ENCODE results near the gene SLC25A40.
"Not testable (repeated sequence)": the region's sequence is repeated elsewhere in the genome, so short reads cannot be mapped to it uniquely, and the experiment has no call there.

Gene SLC25A40

GRCh38 chr7:87874066-87874465, 2.1 kb downstream of the SLC25A40 start:
- in situ Hi-C loops (cut with HindIII; ENCODE audit: low pct_ligation_motif_present, low pct_unique_long_range_greater_than_20kb, low sequenced_read_pairs) = no loop called here
- no peak for DNase-seq

DNA sequence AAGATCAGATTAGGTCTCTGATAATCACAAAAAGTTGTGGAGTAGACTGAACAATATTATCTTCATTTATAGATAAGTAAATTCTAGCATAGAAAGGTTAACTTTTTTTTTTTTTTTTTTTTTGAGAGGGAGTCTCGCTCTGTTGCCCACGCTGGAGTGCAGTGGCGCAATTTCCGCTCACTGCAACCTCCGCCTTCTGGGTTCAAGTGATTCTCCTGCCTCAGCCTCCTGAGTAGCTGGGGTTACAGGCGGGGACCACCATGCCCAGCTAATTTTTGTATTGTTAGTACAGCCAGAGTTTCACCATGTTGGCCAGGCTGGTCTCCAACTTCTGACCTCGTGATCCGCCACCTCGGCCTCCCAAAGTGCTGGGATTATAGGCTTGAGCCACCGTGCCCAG, 2.8 kb downstream of the SLC25A40 start:
- in situ Hi-C loops (cut with HindIII; ENCODE audit: low pct_ligation_motif_present, low pct_unique_long_range_greater_than_20kb, low sequenced_read_pairs); DNase-seq: not testable (repeated sequence)

DNA sequence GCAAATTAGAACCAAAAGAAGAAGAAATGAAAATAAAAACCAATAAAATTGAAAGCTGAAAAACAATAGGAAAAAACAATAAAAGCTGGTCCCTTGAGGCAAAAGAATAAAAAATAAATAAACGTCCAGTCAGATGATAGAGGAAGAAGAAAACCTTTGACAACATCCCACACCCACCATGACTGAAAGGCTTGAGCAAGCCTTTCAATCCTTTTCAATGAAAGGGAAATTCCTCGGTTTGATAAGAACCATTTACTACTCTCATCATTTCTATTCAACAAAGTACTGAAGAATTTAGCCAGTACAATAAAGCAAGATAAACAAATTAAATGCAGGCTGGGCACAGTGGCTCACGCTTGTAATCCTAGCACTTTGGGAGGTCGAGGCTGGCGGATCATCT, 3.8 kb downstream of the SLC25A40 start:
- in situ Hi-C loops (cut with HindIII; ENCODE audit: low pct_ligation_motif_present, low pct_unique_long_range_greater_than_20kb, low sequenced_read_pairs) = no loop called here
- DNase-seq = no peak

GRCh38 chr7:87870471-87870870, 5.7 kb downstream of the SLC25A40 start:
- no peak for DNase-seq
- in situ Hi-C loops (cut with HindIII; ENCODE audit: low pct_ligation_motif_present, low pct_unique_long_range_greater_than_20kb, low sequenced_read_pairs) = no loop called here

DNA sequence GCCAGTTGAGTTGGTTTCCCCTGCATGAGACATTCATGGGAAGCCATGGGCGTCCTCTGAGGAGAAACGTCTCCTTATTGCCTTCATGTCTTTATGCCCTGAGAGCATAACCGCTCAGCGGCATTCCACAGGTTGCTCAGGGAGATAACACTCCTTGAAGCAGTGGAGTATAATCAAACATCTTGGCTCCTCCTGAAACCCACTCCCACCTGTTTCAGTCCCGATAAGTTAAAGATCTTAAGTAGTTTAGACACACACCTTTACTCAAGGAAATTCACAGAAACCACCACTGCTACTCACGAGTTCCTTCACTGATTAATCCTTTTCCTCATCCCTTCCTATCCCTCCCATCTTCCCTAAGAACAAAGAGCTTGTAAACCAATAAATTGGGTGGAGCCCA, 9.6 kb downstream of the SLC25A40 start:
- in situ Hi-C loops (cut with HindIII; ENCODE audit: low pct_ligation_motif_present, low pct_unique_long_range_greater_than_20kb, low sequenced_read_pairs); DNase-seq: not testable (repeated sequence)

DNA sequence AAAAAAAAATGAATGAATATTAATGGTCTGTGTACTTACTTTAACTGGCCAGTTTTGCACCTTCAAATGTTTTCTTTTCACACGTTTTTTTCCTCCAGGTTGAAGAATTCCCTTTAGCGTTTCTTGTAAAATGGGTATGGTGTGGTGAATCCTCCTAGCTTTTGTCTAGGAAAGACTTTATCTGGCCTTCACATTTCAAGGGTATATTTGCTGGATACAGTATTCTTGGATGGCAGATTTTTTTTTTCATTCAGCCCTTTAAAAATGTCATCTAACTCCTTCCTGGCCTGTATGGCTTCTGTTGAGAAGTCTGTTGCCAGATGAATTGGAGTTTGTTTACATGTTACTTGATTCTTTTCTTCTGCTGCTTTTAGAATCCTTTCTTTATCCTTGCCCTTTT, 10.1 kb downstream of the SLC25A40 start:
- in situ Hi-C loops (cut with HindIII; ENCODE audit: low pct_ligation_motif_present, low pct_unique_long_range_greater_than_20kb, low sequenced_read_pairs) = no loop called here

DNA sequence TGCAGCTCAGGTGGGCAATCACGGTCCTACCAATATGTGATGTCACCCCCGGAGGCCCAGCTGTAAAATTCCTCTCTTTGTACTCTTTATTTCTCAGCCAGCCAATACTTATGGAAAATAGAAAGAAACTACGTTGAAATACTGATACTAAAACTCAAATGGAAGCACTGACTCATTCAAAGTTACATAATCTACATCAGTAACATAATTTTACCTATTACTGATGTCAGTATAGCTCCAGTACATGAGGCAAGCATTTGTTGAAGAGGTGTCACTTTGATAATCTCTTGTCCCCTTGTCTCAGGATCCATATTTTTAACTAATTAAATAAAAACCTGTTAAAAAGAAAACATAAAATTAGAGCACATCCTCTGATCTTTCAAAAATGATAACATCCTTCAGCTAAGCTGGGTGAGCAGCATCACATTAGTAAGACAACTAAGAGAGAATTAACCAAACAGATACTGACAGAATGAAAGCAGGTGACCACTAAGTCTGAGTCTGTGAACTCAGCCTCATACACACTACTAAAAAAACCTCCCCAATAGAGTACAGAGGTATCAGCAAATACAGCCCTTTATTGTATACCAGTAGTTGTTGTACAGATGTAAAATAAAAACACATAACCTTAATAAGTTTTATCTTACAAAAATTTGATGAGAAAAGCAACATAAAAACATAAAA, 17.6 kb downstream of the SLC25A40 start:
- in situ Hi-C loops (cut with HindIII; ENCODE audit: low pct_ligation_motif_present, low pct_unique_long_range_greater_than_20kb, low sequenced_read_pairs) = no loop called here
- DNase-seq = no peak

More for the DNA sequence above, 10.1 kb downstream of the SLC25A40 start:
- DNase-seq = no peak

DNA sequence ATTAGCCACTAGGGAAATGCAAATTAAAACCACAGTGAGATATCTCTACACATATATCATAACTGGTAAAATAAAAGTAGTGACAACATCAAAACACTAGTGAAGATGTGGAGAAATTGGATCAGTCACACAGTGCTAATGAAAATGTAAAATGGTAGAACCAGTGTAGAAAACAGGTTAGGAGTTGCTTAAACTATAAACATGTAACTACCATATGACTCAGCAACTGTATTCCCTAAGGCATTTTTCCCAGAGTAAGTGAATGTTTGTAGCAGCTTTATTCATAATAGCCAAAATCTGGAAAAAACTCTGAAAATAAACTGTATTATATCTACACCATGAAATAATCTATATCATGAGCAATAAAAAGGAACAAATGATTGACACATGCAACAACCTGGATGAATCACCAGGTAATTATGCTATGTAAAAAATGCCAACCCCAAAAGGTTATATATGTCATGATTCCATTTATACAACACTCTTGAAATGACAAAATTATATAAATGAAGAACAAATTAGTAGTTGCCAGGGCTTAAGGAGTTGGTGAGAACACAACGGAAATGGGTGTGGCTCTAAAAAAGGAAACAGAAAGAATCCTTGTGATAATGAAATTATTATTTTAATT, 22.8 kb downstream of the SLC25A40 start:
- DNase-seq = no peak
- in situ Hi-C loops (cut with HindIII; ENCODE audit: low pct_ligation_motif_present, low pct_unique_long_range_greater_than_20kb, low sequenced_read_pairs) = no loop called here

- no peak for DNase-seq
- in situ Hi-C loops (cut with HindIII; ENCODE audit: low pct_ligation_motif_present, low pct_unique_long_range_greater_than_20kb, low sequenced_read_pairs) = no loop called here
Measured at GRCh38 chr7:87852306-87852705, 23.9 kb downstream of the SLC25A40 start.

DNA sequence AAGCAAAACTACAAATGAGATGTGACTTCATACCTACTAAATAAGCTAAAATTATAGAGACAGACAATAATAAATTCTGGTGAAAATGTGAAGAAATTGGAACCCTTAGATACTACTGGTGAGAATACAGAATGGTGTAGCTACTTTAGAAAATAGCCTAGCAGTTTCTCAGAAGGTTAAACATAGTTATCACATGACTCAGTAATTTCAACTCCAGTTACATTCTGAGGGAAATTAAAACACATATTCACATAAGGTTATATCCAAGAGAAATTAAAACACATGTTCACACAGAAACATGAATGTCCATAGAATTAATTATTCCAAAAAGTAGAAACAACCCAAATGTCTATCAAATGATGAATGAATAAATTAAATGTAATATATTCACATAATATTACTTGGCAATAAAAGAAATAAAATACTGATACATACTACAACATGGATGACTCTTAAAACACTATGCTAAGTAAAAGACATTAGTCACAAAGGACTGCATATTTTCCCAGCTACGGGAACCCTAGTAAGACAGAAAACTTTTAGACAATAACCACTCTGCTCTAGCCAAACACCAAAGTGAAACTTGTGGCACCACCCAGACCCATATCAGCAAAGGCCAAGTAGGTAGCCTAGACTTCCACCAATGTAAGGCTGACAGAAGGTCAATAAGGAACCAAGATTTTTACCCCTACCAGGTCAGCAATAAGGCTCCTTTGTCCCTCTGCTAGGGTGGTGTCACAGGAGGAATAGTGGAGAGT, 25.1 kb downstream of the SLC25A40 start:
- in situ Hi-C loops (cut with HindIII; ENCODE audit: low pct_ligation_motif_present, low pct_unique_long_range_greater_than_20kb, low sequenced_read_pairs) = no loop called here
- no peak for DNase-seq

DNA sequence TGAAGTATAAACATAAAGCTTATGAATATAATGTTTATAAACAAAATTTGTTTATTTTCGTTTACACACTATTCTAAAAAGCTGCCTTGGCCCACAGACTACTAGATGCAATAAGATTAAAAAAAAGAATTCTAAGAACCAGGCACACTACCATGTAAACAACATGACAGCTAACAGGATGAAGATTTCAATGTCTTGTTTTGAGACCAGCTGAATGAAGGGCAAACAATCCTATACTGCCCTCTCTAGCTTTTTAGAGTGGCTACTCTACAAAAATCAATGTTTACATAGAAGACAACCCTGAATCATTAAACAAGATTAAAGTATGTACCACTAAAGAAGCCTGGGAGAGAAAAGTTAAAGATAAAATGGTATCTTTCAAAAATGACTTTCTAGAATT, 38.6 kb downstream of the SLC25A40 start:
- no peak for DNase-seq
- in situ Hi-C loops (cut with HindIII; ENCODE audit: low pct_ligation_motif_present, low pct_unique_long_range_greater_than_20kb, low sequenced_read_pairs) = no loop called here

DNA sequence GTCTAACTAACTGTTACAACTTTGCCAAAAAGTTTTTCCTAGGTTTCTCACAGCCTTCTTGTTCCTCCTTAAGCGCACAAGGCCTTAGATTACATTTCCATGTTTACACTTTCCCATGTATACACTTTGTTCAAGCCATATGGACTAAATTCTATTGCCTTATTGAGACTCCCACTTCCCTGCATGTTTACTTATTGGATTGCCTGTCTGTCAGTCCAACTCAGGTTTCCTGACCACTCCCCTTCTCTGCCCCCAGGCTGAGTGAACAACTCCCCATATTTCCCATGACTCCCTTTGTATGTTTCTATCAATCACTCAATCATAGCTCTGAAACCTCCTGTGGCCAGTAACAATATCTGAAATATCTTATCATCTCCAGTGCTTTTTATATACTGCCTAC, 43.0 kb downstream of the SLC25A40 start:
- no peak for DNase-seq
- in situ Hi-C loops (cut with HindIII; ENCODE audit: low pct_ligation_motif_present, low pct_unique_long_range_greater_than_20kb, low sequenced_read_pairs) = no loop called here

DNA sequence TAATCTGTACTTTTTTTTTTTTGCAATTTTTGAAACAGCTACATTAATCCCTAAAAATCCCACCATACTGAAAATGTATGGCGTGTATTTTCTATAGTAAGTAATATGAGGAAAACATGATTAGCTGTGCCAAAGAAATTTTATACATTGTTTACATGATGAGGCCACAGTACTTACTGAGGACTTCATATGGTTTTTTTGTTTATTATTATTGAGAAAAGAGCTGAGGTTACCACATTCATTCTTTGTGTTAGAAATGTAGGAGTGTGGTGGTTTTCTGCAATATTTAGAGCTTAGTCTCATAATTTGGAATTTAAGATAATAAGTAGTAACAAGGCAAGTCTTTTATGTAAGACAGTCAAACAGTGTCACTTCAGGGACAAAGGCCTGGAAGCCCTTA, 45.1 kb downstream of the SLC25A40 start:
- DNase-seq = no peak
- in situ Hi-C loops (cut with HindIII; ENCODE audit: low pct_ligation_motif_present, low pct_unique_long_range_greater_than_20kb, low sequenced_read_pairs) = no loop called here

GRCh38 chr7:87828383-87828782, 47.8 kb downstream of the SLC25A40 start:
- DNase-seq; in situ Hi-C loops (cut with HindIII; ENCODE audit: low pct_ligation_motif_present, low pct_unique_long_range_greater_than_20kb, low sequenced_read_pairs): not testable (repeated sequence)

DNA sequence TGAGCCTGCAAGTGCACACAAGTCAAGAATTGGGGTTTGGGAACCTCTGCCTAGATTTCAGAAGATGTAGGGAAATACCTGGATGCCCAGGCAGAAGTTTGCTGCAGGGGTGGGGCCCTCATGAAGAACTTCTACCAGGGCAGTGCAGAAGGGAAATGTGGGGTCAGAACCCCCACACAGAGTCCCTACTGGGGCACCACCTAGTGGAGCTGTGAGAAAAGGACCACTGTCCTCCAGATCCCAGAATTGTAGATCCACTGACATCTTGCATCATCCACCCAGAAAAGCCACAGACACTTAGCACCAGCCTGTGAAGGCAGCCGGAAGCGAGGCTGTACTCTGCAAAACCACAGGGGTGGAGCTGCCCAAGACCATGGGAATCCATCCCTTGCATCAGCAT, 50.8 kb downstream of the SLC25A40 start:
- in situ Hi-C loops (cut with HindIII; ENCODE audit: low pct_ligation_motif_present, low pct_unique_long_range_greater_than_20kb, low sequenced_read_pairs); DNase-seq: not testable (repeated sequence)

GRCh38 chr7:87822056-87822455, 54.1 kb downstream of the SLC25A40 start:
- in situ Hi-C loops (cut with HindIII; ENCODE audit: low pct_ligation_motif_present, low pct_unique_long_range_greater_than_20kb, low sequenced_read_pairs); DNase-seq: not testable (repeated sequence)

DNA sequence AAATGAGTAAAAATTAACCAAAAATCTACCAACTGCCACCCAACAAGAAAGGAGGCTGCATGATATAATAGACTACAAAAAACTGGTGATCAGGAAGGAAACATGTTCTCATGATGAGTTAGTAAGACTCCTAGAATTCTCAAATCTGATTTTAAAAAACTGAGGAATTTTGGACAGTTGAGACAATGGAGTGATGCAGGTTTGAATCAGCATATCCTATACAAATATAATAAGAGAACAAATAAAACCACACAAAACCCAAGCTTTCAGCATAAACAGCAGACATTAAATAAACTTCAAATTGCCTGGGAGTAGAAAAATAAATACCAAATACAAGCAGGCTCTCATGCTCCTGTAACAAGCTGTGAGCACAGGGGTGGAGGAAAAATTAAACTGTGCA, 57.8 kb downstream of the SLC25A40 start:
- in situ Hi-C loops (cut with HindIII; ENCODE audit: low pct_ligation_motif_present, low pct_unique_long_range_greater_than_20kb, low sequenced_read_pairs) = no loop called here

DNA sequence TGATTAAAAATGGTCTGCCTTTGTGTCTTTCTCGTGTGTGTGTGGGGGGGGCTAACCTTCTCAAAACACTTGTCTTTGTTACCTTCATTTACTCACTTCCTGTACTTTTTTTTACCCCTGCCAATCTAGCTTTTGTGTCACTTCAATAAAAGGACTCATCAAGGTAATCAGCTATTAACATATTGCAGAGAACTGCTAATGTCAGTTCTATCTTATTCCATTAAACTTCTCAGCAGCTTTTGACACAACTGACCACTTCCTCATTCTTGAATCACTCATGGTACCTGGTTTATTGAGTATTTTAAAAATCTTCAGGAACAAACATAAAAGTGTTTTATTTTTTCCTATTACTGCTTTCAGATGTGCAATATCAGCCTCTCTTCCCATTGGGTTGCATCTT, 59.8 kb downstream of the SLC25A40 start:
- in situ Hi-C loops (cut with HindIII; ENCODE audit: low pct_ligation_motif_present, low pct_unique_long_range_greater_than_20kb, low sequenced_read_pairs) = no loop called here
- no peak for DNase-seq

More for the DNA sequence above, 57.8 kb downstream of the SLC25A40 start:
- no peak for DNase-seq

DNA sequence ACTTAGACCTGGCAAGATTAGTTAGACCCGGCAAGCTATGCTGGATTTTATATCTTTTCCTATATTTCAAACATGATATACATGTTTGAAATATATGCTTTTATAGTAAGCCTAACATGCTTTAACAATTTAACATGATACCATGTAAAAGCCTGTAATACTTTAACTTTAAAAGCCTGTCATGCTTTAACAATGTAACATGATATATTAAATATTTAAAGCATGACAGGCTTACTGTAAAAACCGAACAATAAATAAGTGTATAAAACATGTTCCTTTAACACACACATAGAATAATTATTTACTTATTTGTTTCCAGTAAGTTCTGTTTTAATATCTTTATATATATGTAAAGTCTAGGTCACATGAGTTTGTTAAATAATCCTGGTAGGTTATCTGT, 65.4 kb downstream of the SLC25A40 start:
- DNase-seq = no peak
- in situ Hi-C loops (cut with HindIII; ENCODE audit: low pct_ligation_motif_present, low pct_unique_long_range_greater_than_20kb, low sequenced_read_pairs) = no loop called here

DNA sequence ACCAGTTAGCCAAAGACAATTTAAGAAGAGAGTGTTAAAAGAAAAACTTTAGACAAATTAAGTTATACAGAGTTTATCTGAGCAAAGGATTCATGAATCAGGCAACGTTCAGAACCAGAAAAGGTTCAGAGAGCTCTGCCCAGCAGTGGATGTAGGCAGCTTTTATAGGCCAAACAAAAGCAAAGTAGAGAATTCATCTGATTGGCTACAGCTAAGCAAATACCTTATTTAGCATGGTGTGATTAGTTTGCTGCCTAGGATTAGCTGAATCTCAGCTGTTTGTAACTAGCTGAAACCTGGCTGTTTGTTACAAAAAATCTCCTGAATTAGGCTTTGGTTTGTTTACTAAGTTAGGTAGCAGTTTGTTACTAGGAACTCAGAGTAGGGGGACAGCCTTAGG, 66.0 kb downstream of the SLC25A40 start:
- no peak for DNase-seq
- in situ Hi-C loops (cut with HindIII; ENCODE audit: low pct_ligation_motif_present, low pct_unique_long_range_greater_than_20kb, low sequenced_read_pairs) = no loop called here
